K562 (cell line): Measurements from ENCODE around the gene RARRES2. TPM values are rescaled to one million over a fixed set of nuclear protein-coding genes. Genes with fewer than 3 reads are reported as not detected.

Experiments
- C11orf30 ChIP-seq: fragments of 450-650 bp; IDR thresholded peaks from 2 replicates; pipeline ENCODE4 v1.6.1; 2016; ENCODE audit warnings: low read depth, mild to moderate bottlenecking
- CBFA2T3 ChIP-seq: fragments of 450-650 bp; IDR thresholded peaks from 2 replicates; pipeline ENCODE4 v1.6.1; 2017
- NEUROD1 ChIP-seq: fragments of 150-350 bp; IDR thresholded peaks from 2 replicates; pipeline ENCODE4 v1.6.1; 2014; ENCODE audit warnings: borderline replicate concordance, low read length, low read depth; ENCODE audit not compliant: partially characterized antibody
- NFE2L1 ChIP-seq: fragments of 450-650 bp; IDR thresholded peaks from 2 replicates; pipeline ENCODE4 v1.6.1; 2016; ENCODE audit warnings: missing genetic modification characterization, low read depth, mild to moderate bottlenecking, missing compliant biosample characterization, moderate library complexity, borderline replicate concordance
- NFIC ChIP-seq: fragments of 450-650 bp; IDR thresholded peaks from 2 replicates; pipeline ENCODE4 v1.6.1; 2017; ENCODE audit warnings: mild to moderate bottlenecking, inconsistent platforms
- PCBP2 ChIP-seq: fragments of 200-400 bp; formaldehyde crosslinking; IDR thresholded peaks from 2 replicates; pipeline ENCODE4 v1.6.1; 2018; ENCODE audit warnings: low read length, low read depth, mild to moderate bottlenecking, moderate library complexity; ENCODE audit not compliant: poor library complexity, severe bottlenecking
- PHF8 ChIP-seq: fragments of 200-600 bp; sonication (generic); IDR thresholded peaks from 2 replicates; pipeline ENCODE4 v1.6.1; 2012; ENCODE audit warnings: mixed run types, mild to moderate bottlenecking, inconsistent platforms, low read length, moderate library complexity, borderline replicate concordance
- PML ChIP-seq: IDR thresholded peaks from 2 replicates; pipeline ENCODE4 v1.6.1; 2012; ENCODE audit warnings: low read length, inconsistent platforms
- PRPF4 ChIP-seq: fragments of 200-400 bp; formaldehyde crosslinking; IDR thresholded peaks from one replicate; pipeline ENCODE4 v1.6.1; 2017; ENCODE audit warnings: low read length, low read depth, mild to moderate bottlenecking; ENCODE audit not compliant: insufficient read depth, poor library complexity, severe bottlenecking
- RBM39 ChIP-seq: fragments of 200-400 bp; formaldehyde crosslinking; optimal IDR thresholded peaks from 2 replicates; pipeline ENCODE3; 2018; ENCODE audit warnings: low read depth, low read length
- SAP30 ChIP-seq: fragments of 200-600 bp; sonication (generic); IDR thresholded peaks from 2 replicates; pipeline ENCODE4 v1.6.1; 2012; ENCODE audit warnings: borderline replicate concordance, low read depth, mild to moderate bottlenecking, moderate library complexity, low read length, control low read depth, inconsistent platforms; ENCODE audit not compliant: insufficient read depth, poor library complexity, severe bottlenecking
- SMAD2 ChIP-seq: fragments of 150-350 bp; IDR thresholded peaks from 2 replicates; pipeline ENCODE4 v1.6.1; 2014; ENCODE audit warnings: low read depth, mild to moderate bottlenecking, low read length
- SUPT5H ChIP-seq: fragments of 450-650 bp; IDR thresholded peaks from 2 replicates; pipeline ENCODE4 v1.6.1; 2016
- TBP ChIP-seq: optimal IDR thresholded peaks from 2 replicates; pipeline ENCODE3; 2011; ENCODE audit warnings: low read depth, low read length, improper control_type of control experiment
- XRCC5 ChIP-seq: fragments of 200-400 bp; formaldehyde crosslinking; IDR thresholded peaks from 2 replicates; pipeline ENCODE4 v1.6.1; 2017; ENCODE audit warnings: low read depth, mild to moderate bottlenecking, low read length
- ZKSCAN1 ChIP-seq: fragments of 150-350 bp; IDR thresholded peaks from 2 replicates; pipeline ENCODE4 v1.6.1; 2016; ENCODE audit warnings: low read depth, low read length
- ZNF146 ChIP-seq: IDR thresholded peaks from one replicate; pipeline ENCODE4 v1.6.1; 2018; ENCODE audit warnings: missing compliant biosample characterization; ENCODE audit not compliant: unreplicated experiment
- ZNF217 ChIP-seq: sonication (generic); formaldehyde crosslinking; IDR thresholded peaks from 2 replicates; pipeline ENCODE4 v1.8.0; 2022; ENCODE audit warnings: mild to moderate bottlenecking, missing genetic modification reagents
- ZNF280A ChIP-seq: fragments of 450-650 bp; IDR thresholded peaks from 2 replicates; pipeline ENCODE4 v1.6.1; 2018; ENCODE audit warnings: mild to moderate bottlenecking, low read depth; ENCODE audit not compliant: partially characterized antibody
- ZNF384 ChIP-seq: IDR thresholded peaks from 2 replicates; pipeline ENCODE4 v1.6.1; 2012; ENCODE audit warnings: low read depth, low read length, improper control_type of control experiment
- polyA plus RNA-seq, 8 experiments: library from polyadenylated mRNA; depleted of rRNA in 4 of 8; stranded (reverse) in 5 of 8; unstranded in 3 of 8; fragments of >200 nt; fragmentation: Nextera tagmentation in 2 of 8; fragmentation: Illumina TruSeq in 1 of 8; extraction: Ambion mirVana in 2 of 8; extraction: Trizol in 1 of 8; gene quantifications; 2 replicates each; pipeline versions ENCODE4 v1.2.1 to v1.2.3, GENCODE V29; 2011 to 2014; ENCODE audit warnings: inconsistent platforms in 1 of 8, missing spikeins in 1 of 8
- total RNA-seq, 7 experiments: library from RNA; depleted of rRNA in 6 of 7; stranded (reverse); fragments of >200 nt in 6 of 7; fragmentation: Illumina TruSeq in 2 of 7; extraction: Trizol in 2 of 7; gene quantifications; 2 replicates each; pipeline versions ENCODE4 v1.2.1 to v1.2.3, GENCODE V29; 2011 to 2021; ENCODE audit warnings: low replicate concordance in 1 of 7
- TF ChIP-seq, protein P1 (sequence below): fragments of 250-450 bp; sonication (Bioruptor Pico); IDR thresholded peaks from 2 replicates; pipeline ENCODE4 v1.5.1; 2021; ENCODE audit warnings: mild to moderate bottlenecking
- TF ChIP-seq, protein P2 (sequence below): fragments of 250-450 bp; sonication (Bioruptor Pico); IDR thresholded peaks from 2 replicates; pipeline ENCODE4 v1.5.0; 2021; ENCODE audit warnings: mild to moderate bottlenecking, moderate library complexity

RARRES2 gene
- total and polyA plus RNA-seq, 9 of the 15 experiments (the other 6 are each of a cell fraction or from before 2014, with no cell fraction given): 0.11 to 1.7 (median 0.23) TPM; not detected in 6

DNA sequence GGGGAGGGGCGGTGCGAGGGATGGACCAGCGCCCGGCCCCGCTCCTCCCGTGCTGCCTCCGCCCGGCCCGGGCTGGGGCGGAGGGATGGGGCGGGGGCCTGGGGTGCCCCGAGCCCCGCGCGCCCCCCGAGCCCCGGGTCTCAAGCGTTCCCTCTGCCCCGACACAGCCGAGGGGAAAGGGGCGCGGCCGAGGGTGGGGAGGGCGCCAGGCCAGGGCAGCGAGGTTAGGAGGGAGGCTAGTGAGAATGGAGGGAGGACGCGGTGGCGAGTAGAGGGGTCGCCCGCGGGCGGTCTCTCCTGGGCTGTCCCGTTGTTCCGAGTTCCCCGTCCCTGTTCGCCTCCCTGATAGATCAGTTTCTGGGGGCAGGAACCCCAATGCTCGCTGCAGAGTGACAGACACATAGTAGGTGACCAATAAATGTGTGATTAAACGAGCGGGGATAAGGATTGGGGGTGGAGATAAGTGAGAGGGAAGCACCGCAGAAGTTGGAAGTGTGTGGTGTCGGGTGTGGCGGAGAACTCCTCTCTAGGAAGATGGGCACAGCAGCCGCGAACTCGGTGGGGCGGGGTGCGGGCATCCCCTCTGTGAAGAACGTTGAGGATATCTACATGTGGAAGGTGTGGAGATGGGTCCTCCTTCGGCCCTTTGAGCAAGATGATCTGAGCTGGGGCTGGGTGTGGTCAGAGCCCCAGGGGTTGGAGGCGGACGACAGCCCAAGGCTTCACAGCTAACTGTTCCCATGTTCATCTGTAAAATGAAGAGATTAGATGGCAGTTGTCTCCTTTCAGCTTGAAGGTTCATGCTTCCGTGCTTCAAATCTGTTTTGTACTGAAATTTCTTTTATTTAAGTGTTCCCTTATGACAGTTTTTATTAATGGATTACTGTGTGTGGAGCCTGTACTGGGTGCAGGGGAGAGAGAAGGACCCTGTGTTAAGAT lies 38.3 kb upstream of the RARRES2 start (continued):
- TF ChIP-seq ZNF146 (CRISPR knock-in tag) (no peak), RBM39 (no peak), NFIC (peak; percentile 23; the same call in 1 of the 2 replicates), SMAD2 (no peak), XRCC5 (no peak), ZNF280A (no peak), PRPF4 (no peak), TBP (peak; percentile 43), PCBP2 (no peak), PHF8 (no peak), CBFA2T3 (0 out of 2 replicates have a peak, but pooled peaks have one; percentile 2), PML (no peak), NFE2L1 (tag) (no peak), SUPT5H (no peak), SAP30 (peak; percentile 75), ZKSCAN1 (peak; percentile 98), C11orf30 (no peak), NEUROD1 (no peak), ZNF217 (CRISPR knock-in tag) (no peak), ZNF384 (no peak)
- TF ChIP-seq, protein P1, sequence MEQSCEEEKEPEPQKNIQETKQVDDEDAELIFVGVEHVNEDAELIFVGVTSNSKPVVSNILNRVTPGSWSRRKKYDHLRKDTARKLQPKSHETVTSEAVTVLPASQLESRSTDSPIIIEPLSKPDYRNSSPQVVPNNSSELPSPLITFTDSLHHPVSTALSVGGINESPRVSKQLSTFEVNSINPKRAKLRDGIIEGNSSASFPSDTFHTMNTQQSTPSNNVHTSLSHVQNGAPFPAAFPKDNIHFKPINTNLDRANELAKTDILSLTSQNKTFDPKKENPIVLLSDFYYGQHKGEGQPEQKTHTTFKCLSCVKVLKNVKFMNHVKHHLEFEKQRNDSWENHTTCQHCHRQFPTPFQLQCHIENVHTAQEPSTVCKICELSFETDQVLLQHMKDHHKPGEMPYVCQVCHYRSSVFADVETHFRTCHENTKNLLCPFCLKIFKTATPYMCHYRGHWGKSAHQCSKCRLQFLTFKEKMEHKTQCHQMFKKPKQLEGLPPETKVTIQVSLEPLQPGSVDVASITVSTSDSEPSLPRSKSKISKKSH (CRISPR knock-in tag): no peak
- TF ChIP-seq, protein P2, sequence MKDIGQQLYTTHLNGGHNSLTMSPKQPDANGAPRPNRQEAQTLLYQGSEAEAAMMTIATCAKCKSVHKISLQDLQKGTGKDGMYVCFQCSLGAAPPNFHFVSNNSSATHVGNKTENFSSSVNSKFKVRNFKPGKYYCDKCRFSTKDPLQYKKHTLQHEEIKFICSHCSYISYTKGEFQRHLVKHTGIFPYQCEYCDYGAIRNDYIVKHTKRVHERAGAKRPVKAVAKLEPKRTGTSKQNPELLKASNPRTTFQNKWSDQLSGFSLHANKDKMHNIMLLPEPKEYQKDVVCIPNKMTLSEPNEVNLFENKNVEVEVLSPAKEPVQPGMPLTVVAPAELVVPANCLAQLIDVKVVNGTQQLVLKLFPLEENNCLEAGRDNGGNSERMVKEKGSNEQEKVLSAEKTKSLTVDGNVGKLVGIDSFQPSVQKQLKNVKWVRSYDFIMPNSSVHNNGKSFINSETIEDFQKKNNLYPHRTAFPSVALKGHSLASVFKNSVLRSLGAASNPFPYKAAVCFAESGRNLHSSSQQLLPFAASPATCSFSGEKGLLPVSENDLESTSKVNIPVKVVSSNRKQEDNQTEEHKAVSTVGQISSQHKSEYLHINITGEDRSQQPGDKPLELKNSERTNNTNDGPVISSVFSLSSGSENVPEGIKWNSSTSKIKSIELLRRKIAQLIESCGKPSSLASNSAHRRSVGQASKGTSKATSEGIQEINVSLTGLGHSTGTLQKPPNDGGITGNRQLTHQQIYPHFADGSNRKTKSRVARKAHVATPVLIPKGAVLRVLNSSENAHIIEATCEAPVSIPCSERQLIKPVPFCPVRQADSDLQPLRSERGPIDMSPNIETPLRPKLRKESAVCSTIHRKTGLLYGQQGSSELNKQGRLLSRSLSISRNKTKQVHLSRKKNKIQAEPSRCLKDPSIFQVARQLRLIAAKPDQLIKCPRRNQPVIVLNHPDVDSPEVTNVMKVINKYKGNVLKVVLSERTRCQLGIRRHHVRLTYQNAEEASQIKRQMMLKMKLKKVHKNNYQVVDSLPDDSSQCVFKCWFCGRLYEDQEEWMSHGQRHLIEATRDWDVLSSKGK (CRISPR knock-in tag): no peak
